HepG2 (cell line): ENCODE measurements around the gene TNXB. TPM values are rescaled to one million over a fixed set of nuclear protein-coding genes. Genes with fewer than 3 reads are reported as not detected.
"Not testable (repeated sequence)": the region's sequence is repeated elsewhere in the genome, so short reads cannot be mapped to it uniquely, and the experiment has no call there.

Experiments used
- ATAC-seq: fragments of 200-7000 bp; cut with Tn5 transposase; 3 replicates; pipeline ENCODE4 v1.9.1; 2020; ENCODE audit warnings: mild to moderate bottlenecking, moderate library complexity
- BruUV-seq: library from RNA; stranded (reverse); fragments of 400-500 nt; replicated peaks from 2 replicates; lab custom pipeline; 2021; lab: Mats Ljungman, UMichigan
- CTCF ChIA-PET: fragments of 300-600 bp; formaldehyde crosslinking; extraction: SDS; loops from one replicate; lab custom pipeline; 2021; ENCODE audit warnings: low total read pairs, inconsistent platforms, low intra/inter-chr PET ratio; lab: Yijun Ruan, JAX
- POLR2A ChIA-PET: fragments of 350-600 bp; sonication (Branson Sonifier 250); formaldehyde crosslinking; loops from one replicate; lab custom pipeline; 2020; ENCODE audit warnings: antibody characterized with exemption, inconsistent platforms; lab: Yijun Ruan, JAX
- DNase-seq: peaks from one replicate; pipeline ENCODE4 v3.0.0-alpha.2; 2015; ENCODE audit warnings: low spot score
- FAIRE-seq: peaks from 3 replicates; lab custom pipeline; 2011; peaks lifted over from hg19 to GRCh38; lab: Jason Lieb, UNC
- H2AFZ ChIP-seq: one replicate; pipeline ENCODE4 v1.6.1; 2011; ENCODE audit warnings: low read length, inconsistent platforms
- H3K27ac ChIP-seq: fragments of 300-600 bp; 3 replicates; pipeline ENCODE4 v1.8.0; 2011; ENCODE audit warnings: mixed run types, mild to moderate bottlenecking, mixed read lengths, low read length, inconsistent platforms; ENCODE audit not compliant: insufficient read depth; ENCODE audit errors: extremely low read length
- H3K27me3 ChIP-seq, 2 experiments: fragments of 200-600 bp in 1 of 2; 2 replicates in 1 of 2; 3 replicates in 1 of 2; pipeline versions ENCODE4 v1.6.0 to v1.8.0; 2011; ENCODE audit warnings: low read length in 2 of 2, mild to moderate bottlenecking in 2 of 2, moderate library complexity in 2 of 2, inconsistent platforms in 1 of 2; ENCODE audit not compliant: insufficient read depth in 2 of 2, control insufficient read depth in 1 of 2
- H3K36me3 ChIP-seq, 2 experiments: fragments of 200-600 bp in 1 of 2; replicated peaks in 1 of 2; 2 replicates in 1 of 2; 3 replicates in 1 of 2; pipeline versions ENCODE4 v1.5.1 to v1.8.0; 2011; ENCODE audit warnings: low read length in 2 of 2, inconsistent platforms in 1 of 2; ENCODE audit not compliant: insufficient read depth in 2 of 2, control insufficient read depth in 1 of 2
- H3K4me1 ChIP-seq: 2 replicates; pipeline ENCODE4 v1.5.1; 2012; ENCODE audit warnings: low read length, inconsistent platforms; ENCODE audit not compliant: insufficient read depth
- H3K4me2 ChIP-seq: 2 replicates; pipeline ENCODE4 v1.6.0; 2011; ENCODE audit warnings: low read depth, low read length, inconsistent platforms
- H3K4me3 ChIP-seq, 3 experiments: fragments of 200-600 bp in 1 of 3; sonication (generic), shearing (Covaris generic) in 1 of 3; replicated peaks in 1 of 3; 2 replicates each; pipeline ENCODE4 v1.5.1; 2011 to 2016; ENCODE audit warnings: low read length in 3 of 3, inconsistent platforms in 2 of 3, low read depth in 2 of 3, mild to moderate bottlenecking in 2 of 3, control low read depth in 1 of 3, mixed read lengths in 1 of 3; ENCODE audit not compliant: insufficient read depth in 1 of 3
- H3K79me2 ChIP-seq: one replicate; pipeline ENCODE4 v1.6.1; 2011; ENCODE audit warnings: low read length, inconsistent platforms; ENCODE audit not compliant: insufficient read depth
- H3K9ac ChIP-seq: 2 replicates; pipeline ENCODE4 v1.6.0; 2011; ENCODE audit warnings: mild to moderate bottlenecking, low read depth, low read length, inconsistent platforms; ENCODE audit not compliant: insufficient read depth
- H3K9me3 ChIP-seq: 2 replicates; pipeline ENCODE4 v1.5.1; 2012; ENCODE audit warnings: mild to moderate bottlenecking, low read length
- H4K20me1 ChIP-seq: 2 replicates; pipeline ENCODE4 v1.6.0; 2011; ENCODE audit warnings: inconsistent platforms, mild to moderate bottlenecking, low read length, moderate library complexity; ENCODE audit not compliant: insufficient read depth
- HNF4A ChIP-seq: sonication (generic); formaldehyde crosslinking; IDR thresholded peaks from 2 replicates; pipeline ENCODE4 v1.4.0; 2020; ENCODE audit warnings: missing genetic modification reagents
- HNF4G ChIP-seq, 2 experiments: sonication (generic) in 1 of 2; formaldehyde crosslinking in 1 of 2; IDR thresholded peaks; 2 replicates each; pipeline versions ENCODE4 v1.4.0 to v1.6.1; 2011 to 2020; ENCODE audit warnings: borderline replicate concordance in 2 of 2, low read depth in 2 of 2, mild to moderate bottlenecking in 2 of 2, low read length in 1 of 2, missing genetic modification reagents in 1 of 2, moderate library complexity in 1 of 2
- NR2F6 ChIP-seq, 2 experiments: IDR thresholded peaks; 2 replicates each; pipeline ENCODE4 v1.6.1; 2016; ENCODE audit warnings: antibody characterized with exemption in 1 of 2, mild to moderate bottlenecking in 1 of 2
- SAP130 ChIP-seq: IDR thresholded peaks from 2 replicates; pipeline ENCODE4 v1.6.1; 2016; ENCODE audit warnings: low read depth
- SP5 ChIP-seq: IDR thresholded peaks from 2 replicates; pipeline ENCODE4 v1.6.1; 2016; ENCODE audit warnings: low read depth, borderline replicate concordance
- ZBTB7B ChIP-seq: sonication (generic); formaldehyde crosslinking; IDR thresholded peaks from 2 replicates; pipeline ENCODE4 v1.4.0; 2020; ENCODE audit warnings: missing genetic modification reagents
- ZFP1 ChIP-seq: IDR thresholded peaks from 2 replicates; pipeline ENCODE4 v1.6.1; 2016
- WGBS: methylation state at CpG from one replicate; pipeline ENCODE4 v1.1.6; 2017; ENCODE audit warnings: low lambda C conversion rate; 5-methylcytosine and 5-hydroxymethylcytosine counted together
- in situ Hi-C: cut with HindIII; loops from 2 replicates; pipeline ENCODE4 v1.10.0; 2017; ENCODE audit warnings: low pct_unique_long_range_greater_than_20kb; ENCODE audit not compliant: extremely low pct_ligation_motif_present
- intact Hi-C: fragments of 100-400 bp; cut with micrococcal nuclease; formaldehyde crosslinking; loops from one replicate; pipeline ENCODE4 v1.10.0; 2022; ENCODE audit not compliant: unreplicated experiment
- polyA plus RNA-seq, 8 experiments: library from polyadenylated mRNA; depleted of rRNA in 3 of 8; stranded (reverse) in 7 of 8; unstranded in 1 of 8; fragments of >200 nt; fragmentation: Illumina TruSeq in 4 of 8; extraction: Trizol in 4 of 8; gene quantifications; 2 replicates each; pipeline versions ENCODE4 v1.2.1 to v1.2.3, GENCODE V29; 2011 to 2016; ENCODE audit warnings: low read depth in 4 of 8, missing spikeins in 1 of 8, mixed read lengths in 1 of 8; ENCODE audit not compliant: insufficient read depth in 1 of 8
- total RNA-seq, 5 experiments: library from RNA; depleted of rRNA; stranded (reverse); fragments of >200 nt; fragmentation: Illumina TruSeq; extraction: Trizol; gene quantifications; 2 replicates each; pipeline ENCODE4 v1.2.3, GENCODE V29; 2016; ENCODE audit warnings: low read depth in 1 of 5
- TF ChIP-seq, protein P1 (sequence below): sonication (generic); formaldehyde crosslinking; IDR thresholded peaks from 2 replicates; pipeline ENCODE4 v1.4.0; 2020; ENCODE audit warnings: missing genetic modification reagents
- TF ChIP-seq, protein P2 (sequence below): sonication (generic); formaldehyde crosslinking; IDR thresholded peaks from 2 replicates; pipeline ENCODE4 v1.4.0; 2020; ENCODE audit warnings: missing genetic modification reagents
- TF ChIP-seq, protein P3 (sequence below): sonication (generic); formaldehyde crosslinking; conservative IDR thresholded peaks from 2 replicates; pipeline ENCODE4 v1.4.0; 2020; ENCODE audit warnings: mild to moderate bottlenecking, missing genetic modification reagents, moderate library complexity

Gene TNXB
- total and polyA plus RNA-seq, 2 of the 13 experiments (the other 11 are each of a cell fraction or from before 2014, with no cell fraction given), result 1.6 to 2.7 TPM

DNA sequence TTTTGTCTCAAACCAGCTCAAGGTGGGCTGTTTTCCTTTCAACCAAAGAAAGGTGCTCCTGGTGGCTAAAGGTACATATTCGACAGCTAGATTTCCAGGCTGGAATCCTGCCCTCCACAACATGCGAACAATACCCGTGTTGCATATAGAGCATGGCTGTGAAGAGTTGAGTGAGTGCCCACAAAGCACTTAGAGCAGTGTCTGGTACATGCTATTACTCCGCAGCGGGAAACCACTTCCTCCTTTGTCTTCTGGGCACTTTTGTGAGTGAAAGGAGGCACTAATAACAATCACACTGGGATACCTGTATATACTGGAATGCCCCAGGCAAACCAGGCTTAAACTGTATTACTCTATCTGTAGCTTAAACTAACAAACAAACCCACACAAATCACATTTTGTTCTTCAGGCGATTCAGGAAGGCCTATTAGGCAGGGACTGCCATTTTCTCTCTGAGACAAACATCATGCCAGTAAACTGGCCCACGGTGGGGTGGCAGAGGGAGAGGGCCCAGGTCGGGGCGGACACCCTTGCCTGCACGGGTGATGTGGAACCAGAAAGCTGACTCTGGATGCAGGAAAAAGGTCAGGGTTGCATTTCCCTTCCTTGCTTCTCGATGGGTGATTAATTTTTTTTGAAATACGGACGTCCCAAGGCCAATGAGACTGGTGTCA, 104.1 kb downstream of the TNXB start:
- 89% methylated on average over 10 of the region's 13 CpGs for WGBS
- H3K4me2 ChIP-seq, H3K27ac ChIP-seq, H3K4me3 ChIP-seq, H4K20me1 ChIP-seq, H3K9me3 ChIP-seq, H3K36me3 ChIP-seq, POLR2A ChIA-PET, H3K9ac ChIP-seq, ATAC-seq, FAIRE-seq, H3K79me2 ChIP-seq, H3K27me3 ChIP-seq, CTCF ChIA-PET, in situ Hi-C loops, intact Hi-C loops, H2AFZ ChIP-seq: not testable (repeated sequence)
- 0 out of 2 replicates have a peak, but pooled peaks have one; percentile 6 for TF ChIP-seq SAP130 (CRISPR knock-in tag)
- BruUV-seq, result TSS peak; percentile 71
- peaks cover 31% of the 10 kb centered on the region for H3K4me1 ChIP-seq
- peak; percentile 0 for DNase-seq

DNA sequence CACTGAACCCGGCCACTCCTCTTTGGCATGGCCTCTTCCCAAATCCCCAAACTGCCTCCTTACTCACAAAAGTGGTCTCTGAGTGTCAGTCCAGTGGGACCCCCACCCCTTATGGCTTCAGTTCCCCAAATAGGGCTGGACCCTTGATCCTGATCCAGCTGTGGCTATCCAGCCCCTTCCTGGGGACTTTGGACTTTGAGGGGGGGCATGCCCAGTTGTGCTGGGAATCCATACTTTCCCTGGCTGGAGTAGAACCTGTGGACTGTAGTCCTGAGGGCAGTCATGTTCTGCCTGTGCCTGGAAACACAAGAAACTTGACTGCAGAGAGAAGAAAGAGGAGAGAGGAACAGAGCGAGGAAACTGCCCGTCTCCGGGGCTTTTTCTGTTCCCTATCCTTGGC, 104.7 kb downstream of the TNXB start:
- ATAC-seq; CTCF ChIA-PET; H4K20me1 ChIP-seq; H3K36me3 ChIP-seq; intact Hi-C loops; H3K4me2 ChIP-seq; BruUV-seq; in situ Hi-C loops; H3K9me3 ChIP-seq; H3K4me3 ChIP-seq; H3K27ac ChIP-seq; H3K9ac ChIP-seq; FAIRE-seq; POLR2A ChIA-PET; H3K27me3 ChIP-seq; H2AFZ ChIP-seq; H3K79me2 ChIP-seq; TF ChIP-seq HNF4G (IDR thresholded peaks at IDR 0.05; ENCODE audit: borderline replicate concordance, low read depth, low read length); NR2F6 (IDR thresholded peaks at IDR 0.05): not testable (repeated sequence)
- peak; percentile 1 for DNase-seq
- peaks cover 31% of the 10 kb centered on the region for H3K4me1 ChIP-seq
- 91% methylated on average over 4 of the region's 4 CpGs for WGBS
- TF ChIP-seq SAP130 (CRISPR knock-in tag), result 0 out of 2 replicates have a peak, but pooled peaks have one; percentile 31
- TF ChIP-seq, protein P1, sequence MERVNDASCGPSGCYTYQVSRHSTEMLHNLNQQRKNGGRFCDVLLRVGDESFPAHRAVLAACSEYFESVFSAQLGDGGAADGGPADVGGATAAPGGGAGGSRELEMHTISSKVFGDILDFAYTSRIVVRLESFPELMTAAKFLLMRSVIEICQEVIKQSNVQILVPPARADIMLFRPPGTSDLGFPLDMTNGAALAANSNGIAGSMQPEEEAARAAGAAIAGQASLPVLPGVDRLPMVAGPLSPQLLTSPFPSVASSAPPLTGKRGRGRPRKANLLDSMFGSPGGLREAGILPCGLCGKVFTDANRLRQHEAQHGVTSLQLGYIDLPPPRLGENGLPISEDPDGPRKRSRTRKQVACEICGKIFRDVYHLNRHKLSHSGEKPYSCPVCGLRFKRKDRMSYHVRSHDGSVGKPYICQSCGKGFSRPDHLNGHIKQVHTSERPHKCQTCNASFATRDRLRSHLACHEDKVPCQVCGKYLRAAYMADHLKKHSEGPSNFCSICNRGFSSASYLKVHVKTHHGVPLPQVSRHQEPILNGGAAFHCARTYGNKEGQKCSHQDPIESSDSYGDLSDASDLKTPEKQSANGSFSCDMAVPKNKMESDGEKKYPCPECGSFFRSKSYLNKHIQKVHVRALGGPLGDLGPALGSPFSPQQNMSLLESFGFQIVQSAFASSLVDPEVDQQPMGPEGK, result peak; percentile 48; the same call in 1 of the 2 replicates
- peak; percentile 47; the same call in 1 of the 2 replicates for TF ChIP-seq HNF4G (CRISPR knock-in tag; IDR thresholded peaks at IDR 0.05; ENCODE audit: borderline replicate concordance, low read depth)
- TF ChIP-seq SP5 (CRISPR knock-in tag), result 0 out of 2 replicates have a peak, but pooled peaks have one; percentile 19
- TF ChIP-seq ZBTB7B (CRISPR knock-in tag), result peak; percentile 56; the same call in 1 of the 2 replicates
- TF ChIP-seq, protein P2, sequence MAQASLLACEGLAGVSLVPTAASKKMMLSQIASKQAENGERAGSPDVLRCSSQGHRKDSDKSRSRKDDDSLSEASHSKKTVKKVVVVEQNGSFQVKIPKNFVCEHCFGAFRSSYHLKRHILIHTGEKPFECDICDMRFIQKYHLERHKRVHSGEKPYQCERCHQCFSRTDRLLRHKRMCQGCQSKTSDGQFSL, result peak; percentile 24; the same call in 1 of the 2 replicates
- TF ChIP-seq, protein P3, sequence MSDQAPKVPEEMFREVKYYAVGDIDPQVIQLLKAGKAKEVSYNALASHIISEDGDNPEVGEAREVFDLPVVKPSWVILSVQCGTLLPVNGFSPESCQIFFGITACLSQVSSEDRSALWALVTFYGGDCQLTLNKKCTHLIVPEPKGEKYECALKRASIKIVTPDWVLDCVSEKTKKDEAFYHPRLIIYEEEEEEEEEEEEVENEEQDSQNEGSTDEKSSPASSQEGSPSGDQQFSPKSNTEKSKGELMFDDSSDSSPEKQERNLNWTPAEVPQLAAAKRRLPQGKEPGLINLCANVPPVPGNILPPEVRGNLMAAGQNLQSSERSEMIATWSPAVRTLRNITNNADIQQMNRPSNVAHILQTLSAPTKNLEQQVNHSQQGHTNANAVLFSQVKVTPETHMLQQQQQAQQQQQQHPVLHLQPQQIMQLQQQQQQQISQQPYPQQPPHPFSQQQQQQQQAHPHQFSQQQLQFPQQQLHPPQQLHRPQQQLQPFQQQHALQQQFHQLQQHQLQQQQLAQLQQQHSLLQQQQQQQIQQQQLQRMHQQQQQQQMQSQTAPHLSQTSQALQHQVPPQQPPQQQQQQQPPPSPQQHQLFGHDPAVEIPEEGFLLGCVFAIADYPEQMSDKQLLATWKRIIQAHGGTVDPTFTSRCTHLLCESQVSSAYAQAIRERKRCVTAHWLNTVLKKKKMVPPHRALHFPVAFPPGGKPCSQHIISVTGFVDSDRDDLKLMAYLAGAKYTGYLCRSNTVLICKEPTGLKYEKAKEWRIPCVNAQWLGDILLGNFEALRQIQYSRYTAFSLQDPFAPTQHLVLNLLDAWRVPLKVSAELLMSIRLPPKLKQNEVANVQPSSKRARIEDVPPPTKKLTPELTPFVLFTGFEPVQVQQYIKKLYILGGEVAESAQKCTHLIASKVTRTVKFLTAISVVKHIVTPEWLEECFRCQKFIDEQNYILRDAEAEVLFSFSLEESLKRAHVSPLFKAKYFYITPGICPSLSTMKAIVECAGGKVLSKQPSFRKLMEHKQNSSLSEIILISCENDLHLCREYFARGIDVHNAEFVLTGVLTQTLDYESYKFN (CRISPR knock-in tag), result 0 out of 2 replicates have a peak, but pooled peaks have one; percentile 39
- TF ChIP-seq HNF4A, result peak; percentile 82
- peak; percentile 64; the same call in 1 of the 2 replicates for TF ChIP-seq ZFP1 (CRISPR knock-in tag)
- 0 out of 2 replicates have a peak, but pooled peaks have one; percentile 10 for TF ChIP-seq NR2F6 (CRISPR knock-in tag; IDR thresholded peaks at IDR 0.05)
